ENCODE measurements around the gene CERS6.
"Not testable (repeated sequence)": the region's sequence is repeated elsewhere in the genome, so short reads cannot be mapped to it uniquely, and the experiment has no call there.

The CERS6 gene

DNA sequence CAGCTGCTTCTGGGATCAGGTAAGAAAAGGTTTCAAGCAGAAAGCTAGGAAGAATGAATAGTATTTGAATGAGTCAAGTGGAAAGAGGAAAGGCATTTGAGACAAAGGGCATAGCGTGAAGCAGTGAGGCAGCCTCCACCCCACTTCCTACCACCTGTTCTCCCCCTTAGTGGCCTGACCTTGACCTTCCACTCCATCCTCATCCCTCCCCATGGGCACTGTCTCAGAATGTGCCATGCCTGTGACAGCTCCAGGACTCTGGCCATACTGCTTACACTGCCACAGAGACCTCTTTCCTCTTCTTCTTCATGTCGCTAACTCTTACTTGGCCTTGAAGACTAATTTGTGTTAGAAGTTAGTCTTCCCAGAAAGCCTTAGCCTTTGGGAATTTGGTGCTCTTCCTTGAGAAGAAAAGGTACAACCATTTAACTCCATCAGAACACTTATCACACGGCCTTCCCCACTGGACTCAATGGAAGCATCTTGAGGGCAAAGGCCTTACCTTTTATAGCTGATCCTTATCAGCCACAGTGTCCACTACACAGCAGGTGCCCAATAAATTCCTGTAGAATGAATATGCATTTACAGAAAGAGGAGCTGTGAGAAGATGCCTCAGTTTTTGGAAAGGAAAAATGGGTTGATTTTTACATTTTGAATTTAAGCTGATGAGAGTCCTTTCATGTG lies 331.2 kb downstream of the CERS6 start:
- DNase-seq = no peak

- no peak for DNase-seq
These were observed 331.8 kb downstream of the CERS6 start for GRCh38 chr2:168787782-168788376.

DNA sequence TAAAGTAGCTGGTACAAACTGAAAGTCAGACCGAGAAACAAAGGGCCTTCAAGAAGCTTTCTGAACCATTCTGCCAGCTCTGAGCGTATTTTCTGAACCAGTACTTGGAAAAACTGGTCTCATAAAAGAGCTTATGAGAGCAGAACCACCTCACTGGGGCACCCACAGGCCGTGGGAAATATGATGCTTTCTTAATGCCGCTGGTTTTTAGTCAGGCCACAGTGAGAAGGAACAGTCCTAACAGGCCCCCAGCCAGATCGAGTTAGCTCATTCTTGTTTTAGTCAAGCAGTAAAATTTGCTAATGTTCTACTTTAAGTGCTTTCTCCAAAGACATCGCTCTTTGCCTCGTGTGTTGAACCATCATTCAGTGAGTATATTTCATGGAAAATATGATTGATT lies 333.7 kb downstream of the CERS6 start:
- no peak for DNase-seq

DNA sequence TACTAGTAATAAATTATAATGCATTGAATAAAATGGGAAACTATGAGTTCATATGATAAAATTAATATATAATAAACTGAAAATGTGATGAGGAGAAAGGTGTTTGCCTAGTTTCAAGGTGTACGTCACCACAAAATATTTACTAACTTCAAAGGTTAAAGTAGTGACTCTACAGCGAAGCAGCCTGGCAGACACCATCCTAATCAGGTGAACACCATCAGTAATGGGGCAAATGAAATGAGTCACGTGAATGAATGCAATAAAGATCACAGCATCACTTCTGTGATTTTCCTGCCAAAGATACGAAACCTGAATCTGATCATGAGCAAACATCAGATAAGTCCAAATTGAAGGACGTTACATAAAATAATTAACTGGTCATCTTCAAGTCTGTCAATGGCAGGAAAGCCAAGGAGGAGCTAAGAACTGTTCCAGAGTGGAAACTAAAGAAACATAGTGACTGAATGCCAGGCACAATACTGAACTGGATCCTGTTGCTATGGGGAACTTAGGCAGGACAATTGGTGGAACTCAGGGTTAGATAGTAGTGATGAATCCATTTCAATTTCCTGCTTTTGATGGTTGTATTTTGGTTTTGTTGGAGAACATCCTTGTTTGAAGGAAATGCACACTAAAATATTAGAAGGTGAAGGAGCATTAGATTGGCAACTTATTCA lies 334.3 kb downstream of the CERS6 start:
- no peak for DNase-seq

- not testable (repeated sequence) for DNase-seq
These were observed 335.1 kb downstream of the CERS6 start for GRCh38 chr2:168791140-168791539.

- no peak for DNase-seq
These were observed 337.5 kb downstream of the CERS6 start for GRCh38 chr2:168793596-168793995.

GRCh38 chr2:168794968-168795367 lies 338.9 kb downstream of the CERS6 start:
- no peak for DNase-seq

GRCh38 chr2:168796090-168796577 lies 340.1 kb downstream of the CERS6 start:
- no peak for DNase-seq

DNA sequence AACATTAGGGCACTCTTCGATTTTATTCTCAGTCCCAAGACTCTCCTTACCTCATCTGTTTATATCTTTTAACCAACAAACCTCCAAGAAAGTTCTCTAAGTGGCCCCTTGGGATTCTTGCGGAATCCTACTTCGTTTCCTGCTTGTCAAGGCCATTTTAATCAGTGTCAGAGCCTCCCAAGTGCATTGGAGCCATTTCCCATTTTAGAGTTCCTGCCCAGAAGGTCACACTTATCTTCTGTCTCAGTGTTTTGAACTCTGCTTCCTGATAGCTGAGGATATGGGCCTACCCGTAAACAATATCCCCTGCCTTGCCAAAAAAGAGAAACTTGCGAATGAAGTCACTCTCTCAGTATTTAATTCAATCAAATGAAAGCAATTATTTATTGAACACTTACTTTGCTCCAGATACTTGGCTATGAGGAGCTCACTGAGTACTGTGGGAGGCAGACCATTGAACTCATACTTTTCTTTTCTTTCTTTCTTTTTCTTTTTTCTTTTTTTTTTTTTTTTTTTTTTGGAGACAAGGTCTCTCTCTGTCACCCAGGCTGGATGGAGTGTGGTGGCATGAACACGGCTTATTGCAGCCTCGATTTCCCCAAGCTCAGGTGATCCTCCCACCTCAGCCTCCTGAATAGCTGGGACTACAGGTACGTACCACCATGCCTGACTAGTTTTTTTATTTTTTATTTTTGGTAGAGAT lies 340.7 kb downstream of the CERS6 start:
- no peak for DNase-seq

- DNase-seq = no peak
These were observed 341.2 kb downstream of the CERS6 start for GRCh38 chr2:168797286-168797655.

DNA sequence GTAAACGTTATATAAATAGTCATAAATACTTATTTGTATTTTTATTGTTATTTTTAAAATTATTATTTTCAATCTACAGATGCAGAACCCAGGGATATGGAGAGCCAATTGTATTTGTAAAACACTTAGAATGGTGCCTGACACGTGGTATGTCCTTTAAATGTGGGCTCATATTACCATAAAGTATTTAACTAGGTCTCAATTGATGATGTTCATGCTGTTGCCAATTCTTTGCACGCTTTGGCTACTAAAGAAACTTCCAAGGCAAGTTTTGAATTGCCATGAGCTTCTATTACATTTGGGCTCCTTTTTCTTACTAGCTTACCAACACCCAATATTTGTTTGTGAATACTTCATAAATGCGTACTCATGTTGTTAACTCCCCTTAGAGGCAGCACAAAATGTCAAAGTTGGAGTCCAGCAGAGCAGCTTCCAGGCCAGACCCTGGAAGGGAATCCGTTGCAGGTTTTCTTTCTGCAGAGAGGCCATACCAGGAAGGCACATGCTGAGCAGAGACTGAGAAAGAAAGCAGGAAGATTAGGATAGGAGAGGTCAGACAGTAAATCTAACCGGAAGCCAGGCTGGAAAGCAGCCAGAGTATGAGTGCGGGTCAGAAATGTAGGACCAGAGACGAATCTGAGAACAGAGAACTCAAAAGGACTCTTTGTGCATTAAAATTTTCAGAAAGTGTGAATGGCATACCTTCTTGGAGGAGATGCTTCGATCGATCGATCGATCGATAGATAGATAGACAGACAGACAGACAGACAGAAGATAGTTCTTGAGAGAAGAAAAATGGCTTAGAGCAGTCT lies 342.2 kb downstream of the CERS6 start:
- DNase-seq = no peak

DNA sequence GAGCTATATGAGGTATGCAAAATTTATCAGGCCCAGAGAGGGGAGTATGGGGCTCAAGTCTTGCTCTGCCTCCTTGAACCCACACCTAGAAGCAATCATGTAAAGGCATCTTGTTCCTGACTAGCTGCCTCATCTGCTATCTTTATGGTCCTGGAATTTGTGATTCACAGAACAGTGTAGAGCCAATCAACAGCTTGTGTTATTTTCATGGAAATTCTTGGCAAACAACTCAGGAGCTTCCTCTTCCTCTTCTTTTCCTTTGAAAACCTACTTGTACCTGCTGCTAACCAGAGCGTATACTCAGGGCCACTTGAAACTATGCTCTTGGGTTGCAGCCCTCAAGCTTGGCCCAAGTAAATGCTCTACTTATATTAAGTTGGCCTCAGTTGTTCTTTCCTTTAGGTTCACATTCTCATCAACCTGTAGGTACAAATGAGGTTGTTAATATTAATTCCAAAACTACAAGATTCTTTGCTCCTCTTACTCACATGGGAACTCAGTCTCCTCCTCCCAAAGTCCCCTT lies 342.9 kb downstream of the CERS6 start:
- DNase-seq = no peak

GRCh38 chr2:168801471-168801870 lies 345.4 kb downstream of the CERS6 start:
- no peak for DNase-seq

DNA sequence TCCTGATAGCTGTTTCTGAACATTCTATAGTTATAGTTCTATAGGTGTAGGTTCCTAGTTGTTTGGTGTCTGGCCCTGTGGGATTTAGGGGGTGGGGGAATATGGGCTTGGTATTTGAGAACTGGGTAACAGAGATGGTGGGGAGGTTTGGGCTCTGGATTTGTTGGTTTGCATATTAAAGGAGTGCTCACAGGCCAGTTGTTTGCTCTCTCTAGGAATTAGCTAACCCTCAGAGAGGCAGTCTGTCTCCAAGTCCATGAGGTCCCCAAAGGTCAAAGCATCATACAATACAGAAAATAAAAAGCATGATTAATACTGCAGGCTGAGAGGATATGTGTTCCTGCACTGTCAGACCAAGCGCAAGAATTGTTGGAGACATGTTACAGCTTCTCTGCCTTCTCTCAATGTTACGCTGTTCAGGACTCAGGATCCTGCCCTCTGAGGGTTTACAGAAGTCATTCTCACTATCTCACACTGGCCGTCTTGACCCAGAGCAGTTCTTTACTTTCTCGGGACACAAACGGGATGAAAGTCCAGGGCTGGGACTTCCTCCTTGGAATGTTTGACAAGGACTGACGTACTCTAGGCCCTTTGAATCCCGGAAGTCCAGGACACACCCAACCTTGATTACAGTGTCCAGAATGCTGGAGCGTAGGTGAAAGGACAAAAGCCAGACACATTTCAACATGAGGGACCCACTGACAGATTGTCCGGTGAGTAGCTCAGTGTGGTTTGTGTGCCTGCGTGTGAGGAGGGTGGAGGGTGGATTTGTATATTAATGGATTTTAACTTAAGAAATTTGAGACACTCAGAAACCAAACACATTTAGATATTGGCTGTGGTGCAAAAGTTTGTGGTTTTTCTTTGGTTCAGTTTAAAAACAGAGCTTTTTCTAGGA lies 346.1 kb downstream of the CERS6 start, which contains the start of gene NOSTRIN:
NOSTRIN (plus strand) TSS at position 677 of the 898 bp plus-strand sequence; CDS start at position 687, 10 bp downstream.
- no peak for DNase-seq

- no peak for DNase-seq
These were observed 347.0 kb downstream of the CERS6 start for GRCh38 chr2:168802859-168803725.

DNA sequence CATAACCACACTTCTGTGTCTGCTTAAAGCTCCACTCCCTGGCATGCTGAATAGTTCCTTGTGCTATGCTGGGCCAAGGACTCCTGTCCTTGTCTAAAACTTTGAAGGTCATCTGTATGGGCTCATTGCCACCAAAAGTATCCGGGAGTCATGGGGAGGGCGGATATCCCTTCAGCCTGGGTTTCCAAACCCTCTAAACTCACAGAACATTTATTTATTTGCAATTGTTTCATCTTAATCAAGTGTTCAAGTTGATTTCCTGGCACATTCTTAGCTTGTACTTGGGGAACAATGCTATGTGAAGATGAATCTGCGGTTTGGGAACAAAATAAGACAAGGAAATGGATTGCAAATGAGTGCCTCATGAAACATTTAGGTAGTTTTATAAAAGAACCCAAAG lies 348.1 kb downstream of the CERS6 start:
- no peak for DNase-seq

GRCh38 chr2:168805615-168806014 lies 349.5 kb downstream of the CERS6 start:
- no peak for DNase-seq

GRCh38 chr2:168809537-168809936 lies 353.5 kb downstream of the CERS6 start:
- no peak for DNase-seq

DNA sequence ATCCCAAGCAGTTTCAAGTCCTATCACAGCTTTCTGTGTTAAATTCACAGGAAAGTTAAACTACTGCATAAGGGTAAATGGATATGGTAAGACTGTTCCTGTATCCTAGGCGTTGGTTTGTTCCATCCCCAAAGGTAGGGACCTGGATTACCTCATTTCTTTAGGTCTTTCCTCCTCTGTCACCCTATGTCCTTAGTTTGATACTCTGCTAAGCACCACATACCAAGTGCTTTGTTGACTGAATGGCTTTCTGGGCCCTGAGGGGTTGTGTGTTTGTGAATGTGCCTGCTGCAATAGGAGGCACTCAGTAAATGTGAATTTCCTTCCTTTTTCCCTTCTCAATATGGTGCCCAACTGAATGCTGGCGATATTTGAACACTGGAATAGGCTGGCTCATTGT lies 354.2 kb downstream of the CERS6 start:
- no peak for DNase-seq

- DNase-seq = no peak
These were observed 355.6 kb downstream of the CERS6 start for GRCh38 chr2:168811696-168812095.
